Measurements from ENCODE around the gene HLA-DMB.

The HLA-DMB gene

GRCh38 chr6:32940656-32941213, at the start of gene HLA-DMB:
TSS of gene HLA-DMB (minus strand) at chr6:32941028. CDS start at chr6:32940807, 221 bp downstream.
- peak; percentile 78 for DNase-seq (ENCODE audit: low spot score)

DNA sequence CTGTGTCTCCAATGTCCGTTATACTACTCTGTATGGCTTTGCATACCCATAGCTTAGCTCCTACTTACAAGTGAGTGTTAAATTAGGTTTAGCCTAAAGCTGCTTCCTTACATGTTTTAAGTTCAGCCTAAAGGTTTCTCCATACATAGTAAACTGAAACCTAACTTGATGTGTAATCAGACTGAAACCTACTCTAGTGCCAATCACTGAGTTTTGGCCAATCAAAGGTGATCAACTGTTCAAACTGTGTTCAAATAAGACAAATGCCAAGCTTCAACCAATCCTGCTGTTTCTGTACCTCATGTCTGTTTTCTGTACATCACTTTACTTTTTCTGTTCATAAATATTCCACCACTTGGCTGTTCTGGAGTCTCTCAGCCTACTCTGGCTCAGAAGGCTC, 48.5 kb upstream of the HLA-DMB start:
- DNase-seq (ENCODE audit: low spot score) = no peak

GRCh38 chr6:32984622-32985389, 44.0 kb upstream of the HLA-DMB start:
- peak; percentile 84 for DNase-seq (ENCODE audit: low spot score)

GRCh38 chr6:32983964-32984621, 43.3 kb upstream of the HLA-DMB start:
- no peak for DNase-seq (ENCODE audit: low spot score)

DNA sequence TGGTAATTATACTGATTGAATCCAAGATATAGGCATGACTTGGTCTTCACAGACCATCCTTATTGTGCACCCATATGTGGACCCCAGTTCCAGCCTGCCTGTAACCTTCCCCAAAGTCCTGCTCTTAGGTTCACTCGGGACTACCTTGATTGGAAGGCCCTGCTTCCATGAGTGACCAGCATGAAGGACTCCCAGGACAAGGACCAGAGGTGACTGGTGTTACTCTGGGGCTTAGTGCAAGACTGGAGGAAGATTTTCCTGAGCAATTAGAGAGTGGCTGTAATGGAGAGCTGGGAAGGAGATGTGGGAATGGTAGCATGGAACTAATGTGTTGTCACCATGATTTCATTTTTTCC, 42.6 kb upstream of the HLA-DMB start:
- no peak for DNase-seq (ENCODE audit: low spot score)

GRCh38 chr6:32982702-32983492, 42.1 kb upstream of the HLA-DMB start:
- no peak for DNase-seq (ENCODE audit: low spot score)

- no peak for DNase-seq (ENCODE audit: low spot score)
These were observed 41.4 kb upstream of the HLA-DMB start for GRCh38 chr6:32982084-32982701.

GRCh38 chr6:32980488-32981038, 39.7 kb upstream of the HLA-DMB start:
- DNase-seq (ENCODE audit: low spot score) = no peak

DNA sequence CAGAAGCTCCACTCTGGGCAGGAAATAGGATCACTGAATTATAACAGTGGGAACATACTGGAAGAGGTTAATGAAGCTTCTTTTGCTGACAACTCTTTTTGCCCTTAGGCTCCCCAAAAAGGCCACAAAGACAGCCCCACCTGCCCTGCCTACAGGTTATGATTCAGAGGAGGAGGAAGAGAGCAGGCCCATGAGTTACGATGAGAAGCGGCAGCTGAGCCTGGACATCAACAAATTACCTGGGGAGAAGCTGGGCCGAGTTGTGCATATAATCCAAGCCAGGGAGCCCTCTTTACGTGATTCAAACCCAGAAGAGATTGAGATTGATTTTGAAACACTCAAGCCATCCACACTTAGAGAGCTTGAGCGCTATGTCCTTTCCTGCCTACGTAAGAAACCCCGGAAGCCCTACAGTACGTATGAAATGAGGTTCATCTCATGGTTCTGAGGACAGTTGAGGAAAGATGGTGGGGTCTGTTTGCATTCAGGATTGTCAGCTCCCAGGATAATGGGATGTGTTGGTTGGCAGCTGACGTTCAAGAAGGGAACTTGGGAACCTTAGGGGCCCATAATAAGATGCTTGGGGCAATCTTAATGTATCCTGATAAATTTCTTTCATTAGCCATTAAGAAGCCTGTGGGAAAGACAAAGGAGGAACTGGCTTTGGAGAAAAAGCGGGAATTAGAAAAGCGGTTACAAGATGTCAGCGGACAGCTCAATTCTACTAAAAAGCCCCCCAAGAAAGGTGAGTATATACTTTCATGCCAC, 39.1 kb upstream of the HLA-DMB start:
- DNase-seq (ENCODE audit: low spot score) = no peak

GRCh38 chr6:32977953-32978324, 37.1 kb upstream of the HLA-DMB start:
- DNase-seq (ENCODE audit: low spot score) = no peak

DNA sequence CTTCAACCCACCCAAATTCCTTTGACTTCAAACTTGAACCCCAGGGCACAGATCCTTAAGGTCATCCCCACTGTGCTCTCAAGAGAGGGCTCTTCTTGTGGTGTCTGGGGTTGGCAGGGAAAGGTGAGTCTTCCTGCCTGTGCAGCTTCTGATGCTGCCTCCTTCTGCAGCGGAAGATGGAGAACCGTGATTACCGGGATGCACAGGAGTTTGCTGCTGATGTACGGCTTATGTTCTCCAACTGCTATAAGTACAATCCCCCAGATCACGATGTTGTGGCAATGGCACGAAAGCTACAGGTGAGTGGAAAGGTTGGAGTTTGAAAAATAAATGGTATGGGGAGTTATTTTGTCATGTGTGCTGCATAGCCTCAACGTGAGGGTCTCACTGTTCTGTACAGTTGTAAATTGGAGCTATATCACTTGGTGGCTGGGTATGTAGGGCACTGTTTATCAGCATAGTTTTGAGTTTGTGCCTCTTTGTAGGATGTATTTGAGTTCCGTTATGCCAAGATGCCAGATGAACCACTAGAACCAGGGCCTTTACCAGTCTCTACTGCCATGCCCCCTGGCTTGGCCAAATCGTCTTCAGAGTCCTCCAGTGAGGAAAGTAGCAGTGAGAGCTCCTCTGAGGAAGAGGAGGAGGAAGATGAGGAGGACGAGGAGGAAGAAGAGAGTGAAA, 36.6 kb upstream of the HLA-DMB start:
- no peak for DNase-seq (ENCODE audit: low spot score)

DNA sequence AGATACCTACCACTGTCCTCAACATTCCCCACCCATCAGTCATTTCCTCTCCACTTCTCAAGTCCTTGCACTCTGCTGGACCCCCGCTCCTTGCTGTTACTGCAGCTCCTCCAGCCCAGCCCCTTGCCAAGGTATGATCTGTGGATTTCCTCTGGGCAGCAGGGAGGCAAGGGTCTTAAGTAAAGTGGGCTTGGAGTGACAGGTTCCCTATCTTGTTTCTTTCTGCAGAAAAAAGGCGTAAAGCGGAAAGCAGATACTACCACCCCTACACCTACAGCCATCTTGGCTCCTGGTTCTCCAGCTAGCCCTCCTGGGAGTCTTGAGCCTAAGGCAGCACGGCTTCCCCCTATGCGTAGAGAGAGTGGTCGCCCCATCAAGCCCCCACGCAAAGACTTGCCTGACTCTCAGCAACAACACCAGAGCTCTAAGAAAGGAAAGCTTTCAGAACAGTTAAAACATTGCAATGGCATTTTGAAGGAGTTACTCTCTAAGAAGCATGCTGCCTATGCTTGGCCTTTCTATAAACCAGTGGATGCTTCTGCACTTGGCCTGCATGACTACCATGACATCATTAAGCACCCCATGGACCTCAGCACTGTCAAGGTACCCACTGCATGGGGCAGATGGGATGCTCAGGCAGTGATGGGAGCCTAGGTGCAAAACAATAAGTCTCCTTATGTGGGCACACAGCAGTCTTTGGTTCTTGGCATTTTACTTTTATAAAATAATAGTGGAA, 35.7 kb upstream of the HLA-DMB start:
- no peak for DNase-seq (ENCODE audit: low spot score)

GRCh38 chr6:32975886-32976285, 35.1 kb upstream of the HLA-DMB start:
- no peak for DNase-seq (ENCODE audit: low spot score)

- DNase-seq (ENCODE audit: low spot score) = no peak
These were observed 33.9 kb upstream of the HLA-DMB start for GRCh38 chr6:32974541-32975308.

GRCh38 chr6:32974016-32974333, 33.1 kb upstream of the HLA-DMB start:
- DNase-seq (ENCODE audit: low spot score) = no peak

DNA sequence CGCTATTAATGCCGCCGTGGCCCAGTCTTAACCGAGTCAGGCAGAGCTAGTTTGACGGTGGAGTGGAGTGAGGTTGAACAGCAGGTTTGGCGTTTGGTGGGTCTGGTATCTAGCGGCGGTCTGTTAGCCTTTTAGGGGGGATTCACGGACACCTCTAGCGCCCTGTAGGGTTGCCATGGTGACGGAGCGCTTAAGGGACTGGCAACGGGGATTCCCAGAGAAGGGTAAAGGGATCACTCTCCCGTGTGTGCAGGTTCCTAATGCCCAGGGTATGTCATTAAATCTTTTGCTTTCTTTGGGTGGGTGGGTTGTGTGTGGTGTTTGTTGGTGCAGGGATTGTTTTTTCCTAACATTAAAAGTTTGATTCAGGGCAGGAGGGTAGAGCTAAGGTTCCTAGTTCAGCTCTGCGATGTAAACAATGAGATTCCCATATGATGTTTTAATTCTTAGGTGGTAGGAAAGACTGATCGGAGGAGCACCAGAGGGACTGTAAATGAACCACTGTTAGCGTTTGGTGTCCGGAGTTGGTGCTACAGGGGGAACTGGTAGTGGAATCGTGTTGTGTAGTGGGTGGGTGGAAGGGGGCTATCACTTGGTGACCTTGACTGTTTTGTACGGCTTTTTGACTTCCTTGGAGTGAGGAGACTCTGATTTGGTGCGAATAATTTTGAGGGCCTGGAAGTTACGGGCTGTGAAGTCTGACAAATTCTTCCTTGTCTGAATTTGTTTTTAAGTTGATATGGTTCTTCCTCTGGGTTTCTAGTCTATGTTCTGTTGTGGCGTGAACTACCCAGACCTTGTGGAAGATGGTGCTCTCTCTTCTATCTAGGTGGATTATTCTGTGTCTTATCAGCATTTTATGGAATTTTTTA, 32.6 kb upstream of the HLA-DMB start:
- peak; percentile 41 for DNase-seq (ENCODE audit: low spot score)

DNA sequence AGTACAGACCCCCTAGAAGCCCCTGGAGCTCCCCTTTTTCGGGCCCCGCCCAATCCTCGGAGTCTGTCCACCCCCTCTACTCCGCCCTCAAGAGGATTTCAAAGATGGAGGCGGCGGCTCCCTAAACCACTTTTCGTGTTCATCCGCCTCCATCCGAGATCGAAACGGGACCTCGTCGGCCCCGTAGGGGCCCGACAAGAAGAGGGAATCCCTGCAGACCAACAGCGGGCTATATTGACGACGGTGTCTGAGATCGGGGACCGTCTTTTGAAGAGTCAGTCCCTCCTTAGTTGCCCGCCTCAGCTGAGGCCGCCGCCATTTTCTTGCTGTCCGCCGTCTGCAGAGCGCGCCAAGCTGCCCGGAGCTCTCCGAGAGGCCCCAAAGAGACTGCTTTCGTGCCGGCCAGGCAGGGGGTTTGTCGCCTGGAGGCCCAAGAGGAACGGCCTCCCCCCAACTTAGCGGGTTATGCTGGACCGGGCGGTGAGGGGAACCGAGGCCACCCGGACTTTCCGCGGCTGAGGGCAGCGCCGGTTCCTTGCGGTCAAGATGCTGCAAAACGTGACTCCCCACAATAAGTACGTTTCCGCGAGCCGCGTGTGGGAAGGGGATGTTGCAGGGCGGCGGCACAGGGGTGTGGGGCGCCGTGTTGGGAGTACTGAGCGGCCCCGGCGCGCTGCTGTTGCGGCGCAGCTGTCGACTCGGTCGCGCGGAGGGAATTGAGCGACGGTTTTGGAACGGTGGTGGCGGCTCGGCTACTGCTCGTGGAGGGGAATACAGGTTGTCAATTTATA, 31.7 kb upstream of the HLA-DMB start:
- no peak for DNase-seq (ENCODE audit: low spot score)

Measured in globus pallidus (tissue), 1 donor.